Measurements from ENCODE around the gene LMTK2.
"Not testable (repeated sequence)": the region's sequence is repeated elsewhere in the genome, so short reads cannot be mapped to it uniquely, and the experiment has no call there.

The LMTK2 gene

GRCh38 chr7:98217623-98218582 lies 111.2 kb downstream of the LMTK2 start:
- DNase-seq (ENCODE audit: low read depth in 3 of 3) = no peak

- not testable (repeated sequence) for DNase-seq (ENCODE audit: low read depth in 3 of 3)
Observed at GRCh38 chr7:98219382-98219781, 112.7 kb downstream of the LMTK2 start.

- no peak for DNase-seq (ENCODE audit: low read depth in 3 of 3)
Observed at GRCh38 chr7:98221611-98222532, 115.2 kb downstream of the LMTK2 start.

- DNase-seq (ENCODE audit: low read depth in 3 of 3) = no peak
Observed at GRCh38 chr7:98222533-98223195, 116.0 kb downstream of the LMTK2 start.

DNA sequence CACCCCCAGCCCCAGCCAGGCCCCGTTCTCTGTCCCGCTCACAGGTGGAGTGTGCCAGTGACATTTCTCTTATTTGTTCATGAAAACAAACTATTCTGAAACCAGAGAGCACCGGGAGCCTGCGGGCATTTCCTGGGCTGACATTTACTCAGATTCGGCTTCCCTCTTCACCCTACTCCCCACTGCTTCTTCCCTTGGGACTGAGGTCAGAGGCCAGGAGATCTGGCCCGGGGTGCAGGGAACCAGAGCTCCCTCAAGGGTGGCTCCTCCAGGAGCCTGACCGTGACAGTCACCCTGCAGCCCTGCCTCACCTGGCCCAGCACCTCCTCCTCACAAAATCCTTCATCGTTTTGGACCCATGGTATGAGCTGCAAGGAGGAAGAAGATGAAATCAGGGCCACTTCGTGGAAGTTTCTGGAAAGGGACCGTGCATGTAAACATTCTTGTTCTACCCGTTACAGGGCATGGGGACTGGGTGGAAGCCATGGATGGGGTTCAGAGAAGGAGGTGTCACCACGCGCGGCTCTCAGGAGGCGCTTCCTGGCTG lies 116.8 kb downstream of the LMTK2 start:
- DNase-seq (ENCODE audit: low read depth in 3 of 3) = no peak

DNA sequence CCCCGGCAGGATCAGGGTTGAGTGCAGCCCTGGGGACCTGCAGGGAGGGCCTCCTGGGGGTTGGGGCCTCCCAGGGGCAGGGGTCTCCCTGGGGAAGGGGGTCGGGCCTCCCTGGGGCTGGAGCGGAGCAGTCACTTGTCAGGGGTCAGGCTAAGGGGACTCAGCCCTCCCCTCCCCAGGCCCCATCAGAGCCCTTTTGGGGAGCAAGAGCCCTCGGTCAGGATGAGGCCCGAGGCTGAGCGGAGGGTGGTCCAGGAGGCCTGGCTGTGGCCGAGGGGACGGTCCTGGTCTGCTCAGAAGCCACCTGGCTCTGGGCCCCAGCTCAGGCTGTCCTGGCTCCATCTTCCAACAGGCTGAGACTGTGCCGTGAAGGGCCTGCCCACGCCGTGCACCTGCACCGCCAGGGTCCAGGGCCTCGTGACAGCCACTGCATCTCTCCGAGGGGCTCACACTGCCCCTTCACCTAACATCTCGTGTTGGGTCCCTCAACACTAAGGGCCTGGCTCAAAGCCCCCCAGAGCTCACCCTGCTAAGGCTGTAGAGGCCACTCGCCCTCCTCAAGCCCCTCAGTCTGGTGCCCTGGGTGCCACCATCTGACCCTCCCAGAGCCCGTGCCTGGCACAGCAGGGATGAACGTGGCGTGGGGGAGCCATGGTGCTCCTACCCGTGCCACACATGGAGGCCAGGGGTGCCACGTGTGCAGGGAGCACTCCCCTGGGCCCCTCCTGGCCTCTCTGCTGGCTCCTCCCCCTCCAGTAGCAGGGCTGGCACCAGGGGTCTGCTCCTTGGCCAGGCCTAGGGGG lies 117.4 kb downstream of the LMTK2 start:
- no peak for DNase-seq (ENCODE audit: low read depth in 3 of 3)

- no peak for DNase-seq (ENCODE audit: low read depth in 3 of 3)
Observed at GRCh38 chr7:98224701-98225181, 118.1 kb downstream of the LMTK2 start.

DNA sequence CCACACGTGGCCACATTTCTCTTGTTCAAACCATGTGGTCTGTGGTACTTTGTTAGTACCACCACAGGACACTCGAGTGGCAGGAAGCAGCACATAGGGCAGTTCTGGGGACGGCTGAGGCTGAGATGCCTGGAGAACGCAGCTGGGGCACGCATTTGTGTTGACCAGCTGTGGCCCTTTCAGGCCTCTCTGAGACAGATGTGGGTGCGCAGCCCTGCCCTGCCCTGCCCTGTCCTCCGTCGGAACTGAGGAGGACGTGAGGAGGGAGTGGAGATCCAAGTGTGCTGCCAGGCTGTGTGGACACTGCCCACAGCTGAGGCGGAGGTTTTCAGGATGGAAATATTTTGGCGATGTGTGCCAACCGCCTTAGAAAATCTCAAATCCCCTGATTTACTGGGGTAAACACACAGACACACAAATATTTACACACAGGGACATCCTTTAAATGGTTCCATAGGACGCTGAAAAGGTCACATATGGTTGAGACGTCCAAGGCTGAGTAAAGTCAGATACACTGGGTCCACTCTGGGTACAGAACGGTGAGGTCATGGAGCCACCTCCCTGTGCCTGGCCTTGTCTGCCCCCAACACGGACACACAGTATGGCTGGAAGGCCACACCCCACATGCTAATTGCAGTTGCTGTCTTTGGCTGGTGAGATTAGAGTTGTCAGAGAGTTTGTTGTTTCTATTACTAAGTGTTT lies 119.4 kb downstream of the LMTK2 start:
- DNase-seq (ENCODE audit: low read depth in 3 of 3) = no peak

- DNase-seq (ENCODE audit: low read depth in 3 of 3) = no peak
Observed at GRCh38 chr7:98227939-98228338, 121.3 kb downstream of the LMTK2 start.

GRCh38 chr7:98228801-98229200 lies 122.1 kb downstream of the LMTK2 start:
- DNase-seq (ENCODE audit: low read depth in 3 of 3) = no peak

- no peak for DNase-seq (ENCODE audit: low read depth in 3 of 3)
Observed at GRCh38 chr7:98229441-98229840, 122.8 kb downstream of the LMTK2 start.

DNA sequence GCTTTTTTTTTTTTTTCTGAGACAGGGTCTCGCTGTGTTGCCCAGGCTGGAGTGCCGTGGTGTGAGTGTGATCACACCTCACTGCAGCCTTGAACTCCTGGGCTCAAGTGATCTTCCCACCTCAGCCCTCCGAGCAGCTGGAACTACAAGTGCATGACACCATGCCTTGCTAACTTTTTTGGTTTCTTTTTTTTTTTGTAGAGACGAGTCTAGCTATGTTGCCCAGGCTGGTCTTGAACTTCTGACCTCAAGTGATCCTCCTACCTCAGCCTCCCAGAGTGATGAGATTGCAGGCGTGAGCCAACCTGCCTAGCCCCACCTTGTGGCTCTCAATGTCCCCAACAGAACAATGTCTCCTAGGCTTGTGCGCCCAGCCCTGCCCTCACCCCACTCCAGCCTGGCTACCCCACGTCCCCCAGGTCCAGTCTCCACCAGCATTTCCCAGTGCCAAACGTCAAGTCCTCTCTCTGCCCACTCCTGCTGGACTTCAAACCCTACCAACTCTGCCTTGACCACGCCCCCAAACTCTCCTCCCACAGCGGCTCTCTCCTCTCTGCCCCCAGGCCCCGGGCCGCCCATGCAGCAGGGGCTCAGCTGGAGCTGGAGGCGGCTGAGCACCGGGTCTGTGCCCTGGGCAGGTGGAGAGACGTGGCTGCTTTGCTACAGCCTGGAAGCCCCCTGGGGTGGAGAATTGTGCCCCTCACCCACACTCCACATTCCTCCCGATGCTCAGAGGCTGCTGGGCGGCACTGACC lies 123.5 kb downstream of the LMTK2 start:
- DNase-seq (ENCODE audit: low read depth in 3 of 3) = no peak

DNA sequence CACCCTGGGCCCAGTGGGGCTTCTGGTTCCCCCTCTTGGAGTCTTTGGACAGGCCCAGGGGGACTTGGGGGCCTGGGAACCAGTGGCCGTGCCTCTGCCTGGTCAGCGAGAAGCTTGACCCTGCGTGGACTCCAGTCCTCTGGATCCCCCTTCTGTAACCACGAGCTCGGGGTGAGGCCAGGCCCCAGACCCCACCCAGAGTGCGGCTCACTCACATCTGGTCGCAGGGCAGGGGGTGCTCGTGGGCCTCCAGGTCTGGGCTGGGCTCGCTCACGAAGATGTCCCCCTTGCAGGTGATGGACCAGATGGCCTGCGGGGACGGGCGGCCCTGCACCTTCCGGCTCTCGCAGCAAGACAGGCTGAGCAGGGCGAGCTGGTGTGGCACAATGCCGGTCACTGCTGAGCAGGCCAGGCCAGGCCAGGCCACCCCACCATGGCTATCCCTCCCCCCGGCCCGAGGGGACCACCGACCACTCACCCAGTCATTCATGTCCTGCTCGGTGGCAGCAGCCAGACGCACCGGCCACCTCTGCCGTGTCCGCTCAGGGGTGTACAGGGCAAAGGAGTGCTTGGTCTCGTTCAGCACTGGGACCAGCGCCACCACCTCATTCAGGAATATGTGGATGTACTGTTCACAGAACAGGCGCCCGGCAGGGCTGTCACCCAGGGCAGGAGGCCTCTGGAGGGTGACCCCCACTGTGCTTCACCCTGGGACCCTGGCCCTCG lies 124.2 kb downstream of the LMTK2 start:
- no peak for DNase-seq (ENCODE audit: low read depth in 3 of 3)

GRCh38 chr7:98231493-98232262 lies 125.0 kb downstream of the LMTK2 start:
- no peak for DNase-seq (ENCODE audit: low read depth in 3 of 3)

DNA sequence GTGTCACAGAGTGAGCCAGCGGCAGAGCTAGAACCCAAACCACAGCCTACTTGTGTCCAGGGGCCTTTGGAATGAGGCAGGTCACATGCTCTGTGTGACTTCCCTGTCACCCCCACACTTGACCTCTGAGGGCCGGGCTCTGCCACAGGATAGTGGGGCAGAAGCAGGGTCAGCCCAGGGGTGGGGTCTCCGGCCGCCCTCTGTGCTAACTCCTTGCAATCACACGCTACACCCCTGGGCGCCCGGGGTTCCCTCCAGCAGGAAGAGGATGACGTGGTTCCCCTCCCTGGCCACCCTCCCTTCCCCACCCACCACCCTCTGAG lies 125.6 kb downstream of the LMTK2 start:
- DNase-seq (ENCODE audit: low read depth in 3 of 3) = no peak

DNA sequence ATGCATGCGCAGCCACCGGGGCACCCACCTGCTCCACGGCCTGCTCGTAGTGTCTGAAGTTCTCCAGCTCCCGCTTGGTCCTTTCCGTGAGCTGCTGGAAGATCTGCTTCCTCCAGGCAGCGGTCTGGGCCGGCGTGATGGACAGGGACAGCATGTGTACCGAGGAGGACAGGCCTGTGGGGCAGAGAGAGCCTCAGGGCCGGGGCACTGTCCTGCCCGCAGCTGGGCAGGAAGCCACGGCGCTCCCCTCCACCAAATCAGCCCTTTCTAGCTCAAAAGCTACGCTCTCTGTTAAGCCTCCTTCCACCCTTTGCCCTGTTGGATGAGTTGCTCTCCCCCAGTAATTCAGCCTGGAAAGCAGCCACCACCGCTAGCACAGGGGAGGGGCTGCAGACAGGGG lies 126.1 kb downstream of the LMTK2 start:
- DNase-seq (ENCODE audit: low read depth in 3 of 3) = no peak

DNA sequence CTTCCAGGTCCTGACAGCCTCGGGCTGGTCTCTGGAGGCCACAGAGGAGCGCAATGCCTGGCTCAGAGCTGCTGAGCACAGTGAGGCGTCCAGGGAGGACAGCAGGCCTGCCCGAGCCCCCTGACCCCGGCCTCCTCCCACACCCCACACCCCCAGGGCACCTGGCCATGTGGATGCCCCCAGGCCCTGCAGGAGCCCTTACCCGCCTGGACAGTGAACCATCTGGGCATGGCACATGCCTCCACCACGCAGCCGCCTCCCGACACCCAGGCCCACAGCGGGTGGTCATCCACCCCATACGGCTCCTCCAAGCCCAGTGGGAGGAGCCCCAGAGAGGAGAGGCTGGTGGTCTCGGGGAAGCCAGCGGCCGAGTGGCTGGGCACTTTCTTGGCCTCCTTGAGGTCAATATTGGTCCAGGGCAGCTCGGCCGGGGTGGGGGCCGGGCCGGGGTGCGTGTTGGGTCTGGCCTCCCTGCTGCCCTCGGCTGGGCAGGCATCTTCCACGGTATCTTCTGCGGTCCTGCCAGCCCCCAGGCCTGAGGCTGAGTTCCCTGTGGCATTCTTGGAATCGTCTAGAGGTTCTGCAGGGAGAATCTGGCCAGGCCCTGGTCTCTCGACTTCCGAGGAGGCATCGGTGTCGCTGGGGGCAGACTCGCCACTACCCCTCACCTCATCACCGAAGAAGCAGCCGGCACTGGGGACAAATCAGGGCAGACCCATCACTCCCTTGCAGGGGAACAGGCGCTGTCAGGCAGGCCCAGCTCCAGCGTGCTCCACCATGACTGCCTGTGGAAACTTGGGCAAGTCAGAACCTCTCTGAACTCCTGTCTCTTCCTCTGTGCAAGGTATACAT lies 126.8 kb downstream of the LMTK2 start:
- no peak for DNase-seq (ENCODE audit: low read depth in 3 of 3)
